ENCODE measurements around the gene IFT27. TPM values are rescaled to one million over a fixed set of nuclear protein-coding genes. Genes with fewer than 3 reads are reported as not detected.

IFT27 gene
- total RNA-seq, 2 donors from 2014 or later = 15.0 to 16.0 TPM

DNA sequence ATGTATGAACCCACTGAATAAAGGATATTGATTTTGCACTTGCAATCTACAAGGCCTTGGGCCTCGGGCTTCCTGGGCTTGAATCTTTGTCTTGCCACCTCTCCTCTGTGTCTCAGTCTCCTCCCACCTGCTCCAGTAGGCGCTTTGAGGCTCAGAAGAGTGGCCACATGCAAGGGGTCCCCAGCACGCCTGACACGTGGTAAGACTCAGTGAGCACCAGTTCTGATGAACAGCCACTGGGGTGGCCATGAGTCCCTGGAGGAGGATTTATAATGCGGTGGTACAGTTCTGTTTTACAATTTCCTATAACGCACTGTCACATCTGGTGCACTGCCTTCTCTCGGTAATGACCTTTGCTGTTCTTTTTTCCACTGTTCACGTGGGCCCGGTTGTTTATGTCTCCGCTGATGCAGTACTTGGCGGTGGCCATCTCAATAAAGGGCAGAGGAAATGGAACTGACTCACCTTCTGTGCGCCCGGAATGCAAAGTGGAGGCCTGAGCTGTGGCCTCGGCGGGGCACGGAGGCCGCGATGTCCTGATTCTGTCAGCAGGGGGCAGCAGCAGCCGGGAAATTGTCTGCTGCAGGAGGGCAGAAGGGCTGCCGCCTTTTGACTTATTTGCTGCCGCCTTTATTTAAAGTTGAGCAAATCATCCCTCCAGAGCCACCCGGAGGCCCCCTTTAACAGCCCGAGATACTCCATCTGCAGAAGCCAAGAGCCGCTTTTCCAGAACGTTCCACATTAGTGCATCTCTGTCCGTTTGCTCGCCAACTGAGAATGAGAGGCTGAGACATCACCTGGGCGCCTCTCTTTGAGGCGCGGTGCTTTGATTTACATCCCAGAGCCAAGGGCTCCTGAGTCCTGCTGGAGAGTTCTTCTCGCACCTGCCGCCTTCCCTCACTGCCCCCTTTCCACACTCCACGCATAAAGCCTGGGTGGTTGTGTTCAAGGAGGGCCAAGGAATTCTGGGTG lies 6.0 kb upstream of the IFT27 start:
- Histone ChIP-seq H3K36me3 (no peaks in the 10 kb centered on the region), H3K9me3 (no peaks in the 10 kb centered on the region), H3K27ac (no peak overlapping the region), H3K27me3 (replicated peaks; ENCODE audit: insufficient read depth) (no peaks in the 10 kb centered on the region), H3K4me1 (ENCODE audit: control insufficient read depth in 1 of 2, low read depth in 2 of 2) (peaks cover 0 to 9% of the 10 kb centered on the region in 2 donors), H3K4me3 (no peak overlapping the region)
- DNase-seq (ENCODE audit: low spot score) (peak; percentile 59), ATAC-seq (ENCODE audit: insufficient number of reproducible peaks, low FRiP score, low read depth) (peak; percentile 71)
- TF ChIP-seq, protein P1, sequence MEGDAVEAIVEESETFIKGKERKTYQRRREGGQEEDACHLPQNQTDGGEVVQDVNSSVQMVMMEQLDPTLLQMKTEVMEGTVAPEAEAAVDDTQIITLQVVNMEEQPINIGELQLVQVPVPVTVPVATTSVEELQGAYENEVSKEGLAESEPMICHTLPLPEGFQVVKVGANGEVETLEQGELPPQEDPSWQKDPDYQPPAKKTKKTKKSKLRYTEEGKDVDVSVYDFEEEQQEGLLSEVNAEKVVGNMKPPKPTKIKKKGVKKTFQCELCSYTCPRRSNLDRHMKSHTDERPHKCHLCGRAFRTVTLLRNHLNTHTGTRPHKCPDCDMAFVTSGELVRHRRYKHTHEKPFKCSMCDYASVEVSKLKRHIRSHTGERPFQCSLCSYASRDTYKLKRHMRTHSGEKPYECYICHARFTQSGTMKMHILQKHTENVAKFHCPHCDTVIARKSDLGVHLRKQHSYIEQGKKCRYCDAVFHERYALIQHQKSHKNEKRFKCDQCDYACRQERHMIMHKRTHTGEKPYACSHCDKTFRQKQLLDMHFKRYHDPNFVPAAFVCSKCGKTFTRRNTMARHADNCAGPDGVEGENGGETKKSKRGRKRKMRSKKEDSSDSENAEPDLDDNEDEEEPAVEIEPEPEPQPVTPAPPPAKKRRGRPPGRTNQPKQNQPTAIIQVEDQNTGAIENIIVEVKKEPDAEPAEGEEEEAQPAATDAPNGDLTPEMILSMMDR (IDR thresholded peaks at IDR 0.05) = peak; percentile 86

DNA sequence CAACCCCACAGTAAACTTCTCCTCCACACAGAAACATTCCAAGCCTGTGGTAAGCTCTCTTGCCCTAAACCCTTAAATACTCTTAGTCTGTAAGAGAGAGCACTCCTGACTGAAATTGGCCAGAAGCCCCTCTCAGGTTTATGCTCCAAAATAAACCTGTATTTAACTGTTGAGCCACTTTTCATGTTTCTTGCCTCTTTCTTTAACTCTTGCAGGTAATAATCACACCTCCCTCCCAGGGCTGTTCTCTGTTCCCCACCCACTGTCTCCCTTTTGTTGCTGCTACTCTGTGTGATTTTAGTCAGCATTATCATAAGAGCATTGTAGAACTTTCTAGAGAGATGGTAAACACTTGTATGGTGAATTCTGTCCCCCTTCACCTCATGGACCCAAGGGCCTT lies 2.1 kb upstream of the IFT27 start:
- no peak for ATAC-seq (ENCODE audit: insufficient number of reproducible peaks, low FRiP score, low read depth)
- Histone ChIP-seq H3K36me3 (no peaks in the 10 kb centered on the region), H3K4me1 (ENCODE audit: control insufficient read depth in 1 of 2, low read depth in 2 of 2) (peaks cover 8 to 16% of the 10 kb centered on the region in 2 donors), H3K4me3 (no peak overlapping the region), H3K9me3 (no peaks in the 10 kb centered on the region), H3K27me3 (replicated peaks; ENCODE audit: insufficient read depth) (no peaks in the 10 kb centered on the region), H3K27ac (no peak overlapping the region)
- TF ChIP-seq, protein P1 (IDR thresholded peaks at IDR 0.05) = no peak
- no peak for DNase-seq (ENCODE audit: low spot score)

DNA sequence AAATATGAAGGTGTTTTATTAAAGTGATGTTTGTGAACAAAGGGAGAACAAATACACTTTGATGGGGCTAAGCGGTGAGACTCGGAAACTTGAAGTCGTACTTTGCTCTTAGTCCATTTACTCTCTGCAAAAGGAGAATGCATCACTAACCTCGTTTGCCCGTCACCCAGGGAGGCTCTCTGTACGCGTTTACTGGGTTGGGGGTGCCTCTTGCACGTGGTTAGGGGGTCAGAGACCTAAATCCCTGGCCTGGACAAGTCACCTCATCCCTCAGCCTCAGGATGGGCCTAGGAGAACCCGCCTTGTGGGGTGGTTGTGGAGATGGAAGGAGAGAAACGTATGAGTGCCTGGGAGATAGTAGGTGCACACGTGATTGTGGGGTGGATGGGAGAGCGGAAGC lies 803 bp upstream of the IFT27 start:
- H3K9me3 ChIP-seq = no peaks in the 10 kb centered on the region
- DNase-seq (ENCODE audit: low spot score) = no peak
- TF ChIP-seq, protein P1 (IDR thresholded peaks at IDR 0.05) = no peak
- peaks cover 8 to 9% of the 10 kb centered on the region in 2 donors for H3K4me1 ChIP-seq (ENCODE audit: control insufficient read depth in 1 of 2, low read depth in 2 of 2)
- H3K36me3 ChIP-seq = no peaks in the 10 kb centered on the region
- no peak overlapping the region for H3K27ac ChIP-seq
- H3K27me3 ChIP-seq (replicated peaks; ENCODE audit: insufficient read depth) = no peaks in the 10 kb centered on the region
- ATAC-seq (ENCODE audit: insufficient number of reproducible peaks, low FRiP score, low read depth) = no peak
- H3K4me3 ChIP-seq = peak overlapping the region; percentile 58

DNA sequence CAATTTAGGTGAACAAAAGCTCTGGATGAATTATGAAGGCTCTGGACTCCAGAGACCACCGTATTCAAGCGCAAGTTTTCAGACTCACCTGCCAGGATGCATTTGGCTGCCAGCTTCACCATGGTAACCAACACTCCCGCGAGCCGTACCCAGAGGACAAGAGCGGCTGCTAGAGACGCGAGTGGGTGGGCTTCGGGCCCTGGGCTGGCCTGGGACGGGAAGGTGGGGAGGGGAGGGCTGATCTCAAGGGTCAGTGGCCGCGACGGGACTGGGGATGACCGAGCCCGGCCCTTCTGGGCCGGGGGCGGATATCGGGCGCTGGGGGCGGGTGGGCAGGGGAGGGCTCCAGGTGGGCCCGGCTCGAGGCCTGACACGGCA lies 344 bp downstream of the IFT27 start:
- peak overlapping the region; percentile 74 for H3K4me3 ChIP-seq
- TF ChIP-seq, protein P1 (IDR thresholded peaks at IDR 0.05) = no peak

DNA sequence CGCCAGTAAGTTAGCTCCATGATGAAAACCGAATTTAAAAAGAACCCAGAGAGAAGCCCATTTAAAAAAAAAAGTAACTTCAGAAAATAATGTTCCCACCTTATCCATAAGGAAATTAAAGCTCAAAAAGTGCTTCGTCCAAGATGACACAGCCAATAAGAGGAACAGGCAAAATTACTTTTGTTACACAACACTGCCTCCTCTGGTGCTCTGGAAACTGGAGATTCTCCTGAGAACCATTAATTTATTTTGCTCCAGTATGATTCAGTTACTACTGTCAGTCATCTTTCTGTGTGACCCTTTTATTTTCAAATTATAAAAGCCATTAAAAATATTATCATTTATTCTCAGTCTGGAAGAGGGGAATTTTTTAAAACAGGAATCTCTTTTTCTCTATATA lies 2.0 kb downstream of the IFT27 start:
- no peak overlapping the region for H3K4me3 ChIP-seq
- TF ChIP-seq, protein P1 (IDR thresholded peaks at IDR 0.05) = no peak
- H3K27me3 ChIP-seq (replicated peaks; ENCODE audit: insufficient read depth) = no peaks in the 10 kb centered on the region
- peaks cover 7 to 8% of the 10 kb centered on the region in 2 donors for H3K4me1 ChIP-seq (ENCODE audit: control insufficient read depth in 1 of 2, low read depth in 2 of 2)
- no peaks in the 10 kb centered on the region for H3K9me3 ChIP-seq
- no peaks in the 10 kb centered on the region for H3K36me3 ChIP-seq
- DNase-seq (ENCODE audit: low spot score) (no peak), ATAC-seq (ENCODE audit: insufficient number of reproducible peaks, low FRiP score, low read depth) (no peak)
- H3K27ac ChIP-seq = no peak overlapping the region

More for the DNA sequence above, 344 bp downstream of the IFT27 start:
- Histone ChIP-seq H3K9me3 (no peaks in the 10 kb centered on the region), H3K4me1 (ENCODE audit: control insufficient read depth in 1 of 2, low read depth in 2 of 2) (peaks cover 7 to 8% of the 10 kb centered on the region in 2 donors), H3K27me3 (replicated peaks; ENCODE audit: insufficient read depth) (no peaks in the 10 kb centered on the region), H3K27ac (peak overlapping the region; percentile 49 to 50), H3K36me3 (no peaks in the 10 kb centered on the region)
- ATAC-seq (ENCODE audit: insufficient number of reproducible peaks, low FRiP score, low read depth) (no peak), DNase-seq (ENCODE audit: low spot score) (no peak)
